HUES6 (cell line): Measurements from ENCODE around the gene PRDM15.

Experiments used
- H3K27ac ChIP-seq: 2 replicates; pipeline ENCODE4 v1.7.0; 2013; ENCODE audit warnings: low read depth, mild to moderate bottlenecking, low read length, inconsistent platforms
- H3K27me3 ChIP-seq: 2 replicates; pipeline ENCODE4 v1.6.1; 2013; ENCODE audit warnings: low read length; ENCODE audit not compliant: control insufficient read depth, insufficient read depth
- H3K36me3 ChIP-seq: 2 replicates; pipeline ENCODE4 v1.6.1; 2013; ENCODE audit warnings: low read length; ENCODE audit not compliant: control insufficient read depth, insufficient read depth
- H3K4me1 ChIP-seq: 2 replicates; pipeline ENCODE4 v1.6.1; 2013; ENCODE audit warnings: low read length; ENCODE audit not compliant: control insufficient read depth, insufficient read depth
- H3K4me3 ChIP-seq: 2 replicates; pipeline ENCODE4 v1.5.1; 2013; ENCODE audit warnings: low read depth, low read length
- H3K9ac ChIP-seq: one replicate; pipeline ENCODE4 v1.6.1; 2013; ENCODE audit warnings: mild to moderate bottlenecking, low read length
- H3K9me3 ChIP-seq: 2 replicates; pipeline ENCODE4 v1.6.1; 2013; ENCODE audit warnings: low read depth, low read length; ENCODE audit not compliant: control insufficient read depth, insufficient read depth

The PRDM15 gene

GRCh38 chr21:41813226-41813625, 65.9 kb downstream of the PRDM15 start:
- Histone ChIP-seq H3K9me3 (no peaks in the 10 kb centered on the region), H3K4me3 (no peak overlapping the region), H3K9ac (no peak overlapping the region), H3K27me3 (no peaks in the 10 kb centered on the region), H3K27ac (no peak overlapping the region), H3K4me1 (no peaks in the 10 kb centered on the region), H3K36me3 (peaks cover 40% of the 10 kb centered on the region)

DNA sequence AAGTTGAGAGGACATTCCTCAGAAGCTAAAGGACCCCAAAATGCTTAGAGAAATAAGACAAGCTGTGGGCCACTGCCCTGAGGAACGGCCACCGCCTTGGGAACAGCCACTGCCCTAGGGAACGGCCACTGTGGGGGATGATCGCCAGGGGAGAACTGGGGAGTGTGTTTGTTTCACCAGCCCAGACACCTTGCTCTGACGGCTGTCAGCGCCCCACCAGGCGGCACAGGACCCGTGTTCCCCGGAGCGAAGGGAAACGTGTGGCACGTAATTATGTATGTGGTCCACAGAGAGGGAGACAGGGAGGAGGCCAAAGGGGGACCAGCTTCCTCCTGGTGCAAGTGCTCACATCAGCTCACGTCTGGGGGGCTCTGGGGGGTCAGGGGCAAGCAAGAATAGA, 66.5 kb downstream of the PRDM15 start:
- Histone ChIP-seq H3K4me1 (no peaks in the 10 kb centered on the region), H3K36me3 (peaks cover 40% of the 10 kb centered on the region), H3K4me3 (no peak overlapping the region), H3K9me3 (no peaks in the 10 kb centered on the region), H3K9ac (no peak overlapping the region), H3K27me3 (no peaks in the 10 kb centered on the region), H3K27ac (no peak overlapping the region)

- no peaks in the 10 kb centered on the region for H3K27me3 ChIP-seq
- no peak overlapping the region for H3K4me3 ChIP-seq
- H3K9ac ChIP-seq, result no peak overlapping the region
- no peaks in the 10 kb centered on the region; the same call in 1 of the 2 replicates for H3K9me3 ChIP-seq
- H3K4me1 ChIP-seq, result no peaks in the 10 kb centered on the region
- H3K27ac ChIP-seq, result no peak overlapping the region
- H3K36me3 ChIP-seq, result peaks cover 38% of the 10 kb centered on the region
These were observed 68.6 kb downstream of the PRDM15 start for GRCh38 chr21:41810597-41810932.

DNA sequence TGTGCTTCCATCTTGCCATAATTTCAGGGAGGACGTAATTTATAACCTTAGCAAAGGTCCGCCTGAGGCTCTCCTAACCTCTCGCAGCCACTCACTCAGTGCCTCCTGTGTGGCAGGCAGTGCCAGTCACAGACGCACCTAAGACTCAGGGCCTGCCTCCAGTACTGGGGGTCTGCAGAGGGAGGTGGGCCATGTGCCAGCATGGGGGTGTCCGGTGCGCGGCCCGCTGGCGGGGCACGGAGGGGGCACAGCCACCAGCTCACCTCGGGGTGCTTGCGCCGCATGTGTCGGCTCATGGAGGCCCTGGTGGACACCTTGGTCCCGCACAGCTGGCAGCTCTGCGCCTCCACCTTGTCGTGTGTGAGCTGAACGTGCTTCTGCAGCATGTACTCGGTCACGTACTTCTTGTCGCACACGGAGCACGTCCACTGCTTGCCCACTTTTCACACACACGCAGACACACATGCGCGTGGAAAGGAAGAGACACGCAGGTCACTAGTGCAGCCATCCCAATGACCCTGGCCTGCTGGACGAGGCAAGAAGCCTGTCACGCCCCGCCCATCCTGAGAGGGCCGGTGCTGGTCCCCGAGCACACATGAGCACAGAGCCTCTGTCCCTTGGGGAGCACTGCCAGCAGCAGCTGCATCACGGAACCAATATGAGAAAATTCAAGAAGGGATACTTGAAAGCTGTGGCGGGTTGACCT, 69.1 kb downstream of the PRDM15 start:
- Histone ChIP-seq H3K27ac (no peak overlapping the region), H3K4me1 (no peaks in the 10 kb centered on the region), H3K4me3 (no peak overlapping the region), H3K36me3 (peaks cover 33% of the 10 kb centered on the region), H3K9ac (no peak overlapping the region), H3K27me3 (no peaks in the 10 kb centered on the region), H3K9me3 (no peaks in the 10 kb centered on the region; the same call in 1 of the 2 replicates)

DNA sequence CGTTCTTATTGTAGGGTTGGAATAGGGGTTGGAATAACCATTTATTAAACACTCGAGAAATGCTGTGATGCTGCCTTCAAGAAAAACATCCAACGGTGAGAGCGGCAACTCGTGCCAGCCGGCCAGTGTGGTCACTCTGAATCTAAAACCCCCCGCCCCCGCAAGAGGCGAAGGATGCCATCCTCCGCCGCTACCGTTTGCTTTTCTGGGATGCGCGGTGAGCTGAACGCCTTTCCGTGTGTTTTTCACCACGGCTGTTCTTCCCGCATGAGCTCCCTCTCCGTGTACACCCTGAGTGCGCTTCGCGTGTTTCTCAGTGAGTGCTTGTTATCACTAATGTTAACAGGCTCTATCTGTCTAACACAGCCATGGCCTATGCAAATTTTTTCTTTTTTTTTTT, 70.3 kb downstream of the PRDM15 start:
- Histone ChIP-seq H3K27me3 (no peaks in the 10 kb centered on the region), H3K4me3 (no peak overlapping the region)

GRCh38 chr21:41808094-41808493, 71.0 kb downstream of the PRDM15 start:
- no peaks in the 10 kb centered on the region for H3K27me3 ChIP-seq
- H3K9ac ChIP-seq, result no peak overlapping the region
- no peaks in the 10 kb centered on the region for H3K4me1 ChIP-seq
- H3K36me3 ChIP-seq, result peaks cover 31% of the 10 kb centered on the region
- no peak overlapping the region for H3K27ac ChIP-seq
- H3K9me3 ChIP-seq, result no peaks in the 10 kb centered on the region; the same call in 1 of the 2 replicates
- H3K4me3 ChIP-seq, result no peak overlapping the region

More for the DNA sequence above, 70.3 kb downstream of the PRDM15 start:
- Histone ChIP-seq H3K36me3 (peaks cover 34% of the 10 kb centered on the region), H3K4me1 (no peaks in the 10 kb centered on the region), H3K9me3 (no peaks in the 10 kb centered on the region; the same call in 1 of the 2 replicates), H3K9ac (no peak overlapping the region), H3K27ac (no peak overlapping the region)

- H3K36me3 ChIP-seq, result peaks cover 35% of the 10 kb centered on the region
- no peak overlapping the region for H3K9ac ChIP-seq
- no peaks in the 10 kb centered on the region for H3K27me3 ChIP-seq
- H3K4me3 ChIP-seq, result no peak overlapping the region
- no peak overlapping the region for H3K27ac ChIP-seq
- H3K4me1 ChIP-seq, result no peaks in the 10 kb centered on the region
- no peaks in the 10 kb centered on the region; the same call in 1 of the 2 replicates for H3K9me3 ChIP-seq
These were observed 72.4 kb downstream of the PRDM15 start for GRCh38 chr21:41806773-41807172.

DNA sequence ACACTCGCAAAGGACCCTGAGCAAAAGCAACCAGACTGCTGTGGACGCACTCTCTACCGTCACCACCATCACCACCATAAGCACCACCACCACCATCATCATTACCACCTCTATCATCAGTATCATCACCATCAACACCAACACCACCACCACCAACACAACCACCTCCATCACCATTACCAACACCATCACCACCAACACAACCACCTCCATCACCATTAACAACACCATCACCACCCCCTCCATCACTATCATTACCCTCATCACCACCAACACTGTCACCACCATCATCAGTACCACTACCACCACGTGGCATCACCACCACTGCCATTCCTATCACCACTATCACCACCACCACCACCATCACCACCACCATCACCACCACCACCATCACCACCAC, 73.5 kb downstream of the PRDM15 start:
- Histone ChIP-seq H3K9ac (no peak overlapping the region), H3K36me3 (peaks cover 41% of the 10 kb centered on the region), H3K27ac (no peak overlapping the region), H3K4me1 (no peaks in the 10 kb centered on the region), H3K27me3 (no peaks in the 10 kb centered on the region), H3K4me3 (no peak overlapping the region), H3K9me3 (no peaks in the 10 kb centered on the region; the same call in 1 of the 2 replicates)

DNA sequence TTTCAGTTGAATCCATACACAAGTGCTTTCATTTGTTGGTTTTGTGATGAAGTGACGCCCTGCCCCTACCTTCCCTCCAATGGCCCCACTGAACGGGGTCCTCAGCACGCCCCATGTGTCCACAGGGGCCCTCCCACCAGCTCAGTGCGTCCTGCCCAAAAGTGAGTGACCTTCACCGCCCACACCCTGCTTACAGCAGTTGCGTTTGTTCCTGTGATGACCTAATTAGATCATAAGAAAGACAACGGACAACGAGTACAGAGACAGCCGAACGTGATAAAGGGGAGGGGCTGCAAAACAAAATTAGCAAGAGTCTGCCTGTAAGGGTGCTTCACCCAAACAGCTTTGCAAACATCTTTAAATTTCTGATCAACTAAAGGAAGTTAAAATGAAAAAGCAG, 74.1 kb downstream of the PRDM15 start:
- H3K4me3 ChIP-seq, result no peak overlapping the region
- no peak overlapping the region for H3K27ac ChIP-seq
- H3K9me3 ChIP-seq, result no peaks in the 10 kb centered on the region; the same call in 1 of the 2 replicates
- H3K27me3 ChIP-seq, result no peaks in the 10 kb centered on the region
- peaks cover 40% of the 10 kb centered on the region for H3K36me3 ChIP-seq
- H3K9ac ChIP-seq, result no peak overlapping the region
- H3K4me1 ChIP-seq, result no peaks in the 10 kb centered on the region

GRCh38 chr21:41804381-41804780, 74.8 kb downstream of the PRDM15 start:
- Histone ChIP-seq H3K4me3 (no peak overlapping the region), H3K27me3 (no peaks in the 10 kb centered on the region), H3K4me1 (no peaks in the 10 kb centered on the region), H3K36me3 (peaks cover 39% of the 10 kb centered on the region), H3K27ac (no peak overlapping the region), H3K9me3 (no peaks in the 10 kb centered on the region; the same call in 1 of the 2 replicates), H3K9ac (no peak overlapping the region)

DNA sequence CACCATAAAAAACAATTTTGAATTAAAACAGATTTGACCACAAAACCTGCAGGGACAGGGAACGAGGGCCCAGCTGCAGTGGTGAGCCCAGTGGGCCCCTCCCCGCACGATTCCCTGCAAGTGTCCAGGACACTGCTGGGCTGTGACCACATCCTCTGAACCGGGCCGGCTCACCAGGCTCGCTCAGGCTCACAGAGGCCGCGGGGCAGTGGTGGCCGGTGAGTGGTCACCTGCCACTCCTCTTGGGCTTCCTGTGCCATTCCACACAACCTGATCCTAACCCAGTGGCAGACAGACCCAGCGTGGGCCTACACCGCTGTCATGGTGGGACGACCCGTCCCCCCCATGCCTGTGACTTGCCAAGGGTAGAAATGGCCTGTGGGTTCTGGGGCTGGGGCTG, 75.8 kb downstream of the PRDM15 start:
- Histone ChIP-seq H3K9me3 (no peaks in the 10 kb centered on the region; the same call in 1 of the 2 replicates), H3K36me3 (peaks cover 38% of the 10 kb centered on the region), H3K27me3 (no peaks in the 10 kb centered on the region), H3K27ac (no peak overlapping the region), H3K4me3 (no peak overlapping the region), H3K4me1 (no peaks in the 10 kb centered on the region), H3K9ac (no peak overlapping the region)
